Peyer's patch (tissue), 4 donors: ENCODE data around the gene RNPEP.

Experiments used
- CTCF ChIP-seq, 6 experiments: fragments of 450-650 bp in 4 of 6; fragments of 200-600 bp in 2 of 6; sonication (generic) in 1 of 6; IDR thresholded peaks; one replicate each; pipeline ENCODE4 v1.5.1; 2017 to 2019; ENCODE audit warnings: antibody characterized with exemption in 6 of 6, mild to moderate bottlenecking in 3 of 6, moderate library complexity in 1 of 6
- POLR2A ChIP-seq, 2 donors: fragments of 450-650 bp; IDR thresholded peaks; one replicate each; pipeline ENCODE4 v1.5.1; 2017; ENCODE audit warnings: antibody characterized with exemption in 2 of 2, mild to moderate bottlenecking in 2 of 2, moderate library complexity in 2 of 2

DNA sequence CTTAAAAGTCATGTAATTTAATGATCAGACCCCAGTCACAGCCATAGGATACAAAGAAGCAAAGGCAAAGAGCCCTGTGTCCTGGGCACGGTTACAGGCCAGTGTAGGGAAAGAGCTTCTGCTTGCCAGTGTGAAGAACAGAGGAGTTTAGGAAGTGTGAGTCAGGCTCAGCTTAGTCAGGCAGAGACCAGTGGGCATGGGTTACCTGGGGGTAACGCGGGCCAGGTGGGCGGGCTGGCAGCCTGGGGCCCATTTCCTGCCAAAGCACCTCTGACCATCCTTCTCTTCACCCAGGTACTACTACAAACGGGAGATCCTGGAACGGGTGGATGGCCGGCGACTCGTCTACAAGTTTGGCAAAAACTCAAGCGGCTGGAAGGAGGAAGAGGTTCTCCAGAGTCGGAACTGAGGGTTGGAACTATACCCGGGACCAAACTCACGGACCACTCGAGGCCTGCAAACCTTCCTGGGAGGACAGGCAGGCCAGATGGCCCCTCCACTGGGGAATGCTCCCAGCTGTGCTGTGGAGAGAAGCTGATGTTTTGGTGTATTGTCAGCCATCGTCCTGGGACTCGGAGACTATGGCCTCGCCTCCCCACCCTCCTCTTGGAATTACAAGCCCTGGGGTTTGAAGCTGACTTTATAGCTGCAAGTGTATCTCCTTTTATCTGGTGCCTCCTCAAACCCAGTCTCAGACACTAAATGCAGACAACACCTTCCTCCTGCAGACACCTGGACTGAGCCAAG is 32.6 kb downstream of the RNPEP start:
- TF ChIP-seq CTCF (IDR thresholded peaks at IDR 0.05) (no peak), POLR2A (IDR thresholded peaks at IDR 0.05) (peak; percentile 8 to 20)
